CD4-positive, alpha-beta T cell (primary cell): ENCODE measurements around the gene KLRD1. TPM values are rescaled to one million over a fixed set of nuclear protein-coding genes. Genes with fewer than 3 reads are reported as not detected.
"Not testable (repeated sequence)": the region's sequence is repeated elsewhere in the genome, so short reads cannot be mapped to it uniquely, and the experiment has no call there.

ENCODE experiments used
- ATAC-seq: fragments of 200-7000 bp; cut with Tn5 transposase; one replicate; pipeline ENCODE4 v1.10.0; 2022; ENCODE audit warnings: mild to moderate bottlenecking; ENCODE audit not compliant: poor library complexity
- CTCF ChIA-PET: fragments of 350-600 bp; sonication (Branson Sonifier 250); formaldehyde crosslinking; loops from one replicate; lab custom pipeline; 2021; ENCODE audit warnings: antibody characterized with exemption, inconsistent platforms; lab: Charles Lee
- POLR2A ChIA-PET: fragments of 350-600 bp; sonication (Branson Sonifier 250); formaldehyde crosslinking; loops from one replicate; lab custom pipeline; 2021; ENCODE audit warnings: antibody characterized with exemption, inconsistent platforms; lab: Charles Lee
- DNase-seq, 14 experiments: peaks; one replicate each; pipeline ENCODE4 v3.0.0-alpha.2; 2013 to 2020; ENCODE audit warnings: mixed read lengths in 2 of 14
- H3K27ac ChIP-seq, 2 donors: one replicate each; pipeline versions ENCODE4 v1.5.1 to v1.7.0; 2013; ENCODE audit warnings: low read length in 2 of 2, low read depth in 1 of 2, mild to moderate bottlenecking in 1 of 2
- H3K27me3 ChIP-seq, 2 experiments: 1 replicate in 1 of 2; 2 replicates in 1 of 2; pipeline versions ENCODE4 v1.6.1 to v1.7.0; 2013; ENCODE audit warnings: low read length in 2 of 2, control low read depth in 1 of 2, mild to moderate bottlenecking in 1 of 2, moderate library complexity in 1 of 2; ENCODE audit not compliant: insufficient read depth in 2 of 2, control insufficient read depth in 1 of 2
- H3K36me3 ChIP-seq: one replicate; pipeline ENCODE4 v1.6.1; 2013; ENCODE audit warnings: low read length, control low read depth; ENCODE audit not compliant: insufficient read depth
- H3K4me1 ChIP-seq: one replicate; pipeline ENCODE4 v1.6.1; 2013; ENCODE audit warnings: low read length, control low read depth; ENCODE audit not compliant: insufficient read depth
- H3K4me3 ChIP-seq: one replicate; pipeline ENCODE4 v1.5.1; 2013; ENCODE audit warnings: mild to moderate bottlenecking, low read length, moderate library complexity
- H3K9me3 ChIP-seq, 2 experiments: 1 replicate in 1 of 2; 2 replicates in 1 of 2; pipeline versions ENCODE4 v1.6.1 to v1.7.0; 2013; ENCODE audit warnings: low read length in 2 of 2, mild to moderate bottlenecking in 2 of 2, control low read depth in 1 of 2, moderate library complexity in 1 of 2; ENCODE audit not compliant: control insufficient read depth in 1 of 2, insufficient read depth in 1 of 2
- H3K27ac Mint-ChIP-seq: one replicate; pipeline ENCODE4 v1.8.0; 2020; ENCODE audit warnings: mixed read lengths
- H3K27me3 Mint-ChIP-seq: one replicate; pipeline ENCODE4 v1.8.0; 2021; ENCODE audit warnings: mixed read lengths
- H3K36me3 Mint-ChIP-seq: one replicate; pipeline ENCODE4 v1.8.0; 2021; ENCODE audit warnings: low read depth, mixed read lengths
- H3K4me1 Mint-ChIP-seq: one replicate; pipeline ENCODE4 v1.8.0; 2021; ENCODE audit warnings: low read depth, mixed read lengths
- H3K4me3 Mint-ChIP-seq: one replicate; pipeline ENCODE4 v1.8.0; 2020; ENCODE audit warnings: mild to moderate bottlenecking, mixed read lengths
- H3K9me3 Mint-ChIP-seq: one replicate; pipeline ENCODE4 v1.8.0; 2020; ENCODE audit warnings: mixed read lengths
- CTCF ChIP-seq: fragments of 200-600 bp; IDR thresholded peaks from one replicate; pipeline ENCODE4 v1.8.0; 2022; ENCODE audit warnings: antibody characterized with exemption, mild to moderate bottlenecking
- intact Hi-C, 2 experiments: fragments of 100-400 bp; cut with DNase I in 1 of 2; cut with micrococcal nuclease in 1 of 2; formaldehyde crosslinking; loops; one replicate each; pipeline versions ENCODE4 v1.15.1 to v1.9.0; 2023 to 2025; cut with DNase I, micrococcal nuclease
- total RNA-seq, 174 experiments: library from RNA in 2 of 174; stranded (reverse) in 2 of 174; gene quantifications; one replicate each; pipeline ENCODE4 v1.2.3 and lab custom pipeline; 2021 to 2026

Gene KLRD1
- total RNA-seq, 2 experiments from 2014 or later = 0.87 to 1.0 TPM

- Histone ChIP-seq H3K4me1 (no peaks in the 10 kb centered on the region), H3K27me3 (no peaks in the 10 kb centered on the region), H3K36me3 (no peaks in the 10 kb centered on the region), H3K4me3 (no peak overlapping the region), H3K9me3 (no peaks in the 10 kb centered on the region), H3K27ac (no peak overlapping the region)
- ATAC-seq (no peak), DNase-seq (no peak)
- TF ChIP-seq CTCF = no peak
- no peaks in the 10 kb centered on the region for H3K9me3 Mint-ChIP-seq
- ChIA-PET CTCF (no interaction called here), POLR2A (no interaction called here)
- no peaks in the 10 kb centered on the region for H3K27me3 Mint-ChIP-seq
- H3K4me3 Mint-ChIP-seq = no peak overlapping the region
- H3K27ac Mint-ChIP-seq = no peak overlapping the region
- intact Hi-C loops = loop anchor here in 1 of 2 experiments (10.0 kb wide), 1 partner anchor 56 kb away; the partner anchor contains the start of gene KLRK1
- no peaks in the 10 kb centered on the region for H3K4me1 Mint-ChIP-seq
- H3K36me3 Mint-ChIP-seq = no peaks in the 10 kb centered on the region
Measured at GRCh38 chr12:10339053-10339840, 31.6 kb downstream of the KLRD1 start.

- ATAC-seq, H3K27ac Mint-ChIP-seq, H3K4me1 Mint-ChIP-seq, H3K36me3 ChIP-seq, H3K27ac ChIP-seq, intact Hi-C loops, H3K27me3 ChIP-seq, H3K9me3 Mint-ChIP-seq, H3K4me3 ChIP-seq, CTCF ChIA-PET, H3K27me3 Mint-ChIP-seq, H3K4me1 ChIP-seq, POLR2A ChIA-PET, DNase-seq, H3K36me3 Mint-ChIP-seq, H3K4me3 Mint-ChIP-seq, H3K9me3 ChIP-seq: not testable (repeated sequence)
Measured at GRCh38 chr12:10340946-10341345, 33.3 kb downstream of the KLRD1 start.

GRCh38 chr12:10341892-10342509 is 34.3 kb downstream of the KLRD1 start:
- no peaks in the 10 kb centered on the region for H3K9me3 Mint-ChIP-seq

GRCh38 chr12:10351457-10351856 is 43.8 kb downstream of the KLRD1 start:
- DNase-seq, H3K9me3 ChIP-seq, H3K4me1 Mint-ChIP-seq, H3K9me3 Mint-ChIP-seq, POLR2A ChIA-PET, H3K4me3 Mint-ChIP-seq, H3K27ac ChIP-seq, H3K36me3 Mint-ChIP-seq, ATAC-seq, intact Hi-C loops, CTCF ChIA-PET, H3K4me3 ChIP-seq, H3K27ac Mint-ChIP-seq, H3K36me3 ChIP-seq, H3K4me1 ChIP-seq, H3K27me3 ChIP-seq: not testable (repeated sequence)
- peaks cover 38% of the 10 kb centered on the region for H3K27me3 Mint-ChIP-seq

More at GRCh38 chr12:10341892-10342509, 34.3 kb downstream of the KLRD1 start:
- TF ChIP-seq CTCF = no peak
- Mint-ChIP-seq H3K27me3 (no peaks in the 10 kb centered on the region), H3K36me3 (no peaks in the 10 kb centered on the region), H3K4me1 (no peaks in the 10 kb centered on the region), H3K27ac (no peak overlapping the region), H3K4me3 (no peak overlapping the region)
- no peak overlapping the region for H3K27ac ChIP-seq
- ATAC-seq = no peak
- no peaks in the 10 kb centered on the region for H3K36me3 ChIP-seq
- no peaks in the 10 kb centered on the region for H3K9me3 ChIP-seq
- no peak overlapping the region for H3K4me3 ChIP-seq
- no peak for DNase-seq
- CTCF ChIA-PET = no interaction called here
- POLR2A ChIA-PET = no interaction called here
- H3K27me3 ChIP-seq = no peaks in the 10 kb centered on the region
- intact Hi-C loops = no loop called here
- no peaks in the 10 kb centered on the region for H3K4me1 ChIP-seq
